ENCODE data around the gene APPL1. TPM values are rescaled to one million over a fixed set of nuclear protein-coding genes. Genes with fewer than 3 reads are reported as not detected.

Gene APPL1
- total RNA-seq, 6 donors from 2014 or later: 18.2 to 53.9 (median 35.3) TPM

DNA sequence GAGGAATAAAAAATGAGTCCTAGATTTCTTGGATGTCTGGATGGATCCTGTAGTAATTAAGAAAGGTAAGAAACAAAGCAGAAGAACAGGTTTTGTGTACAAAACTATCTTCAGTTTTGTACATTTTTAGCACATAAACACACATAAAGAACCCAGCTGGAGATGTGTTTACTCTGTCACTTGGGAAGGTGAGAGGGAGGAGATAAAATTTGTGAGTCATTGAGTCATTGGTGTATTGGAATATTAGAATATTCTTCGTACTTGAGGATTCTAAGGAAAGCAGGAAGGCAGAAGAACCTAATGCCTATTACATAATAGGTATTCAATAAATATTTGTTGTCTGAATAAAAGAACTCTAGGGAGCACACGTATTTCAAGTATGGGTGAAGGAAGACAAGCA, 17.4 kb downstream of the APPL1 start:
- TF ChIP-seq, protein P1, sequence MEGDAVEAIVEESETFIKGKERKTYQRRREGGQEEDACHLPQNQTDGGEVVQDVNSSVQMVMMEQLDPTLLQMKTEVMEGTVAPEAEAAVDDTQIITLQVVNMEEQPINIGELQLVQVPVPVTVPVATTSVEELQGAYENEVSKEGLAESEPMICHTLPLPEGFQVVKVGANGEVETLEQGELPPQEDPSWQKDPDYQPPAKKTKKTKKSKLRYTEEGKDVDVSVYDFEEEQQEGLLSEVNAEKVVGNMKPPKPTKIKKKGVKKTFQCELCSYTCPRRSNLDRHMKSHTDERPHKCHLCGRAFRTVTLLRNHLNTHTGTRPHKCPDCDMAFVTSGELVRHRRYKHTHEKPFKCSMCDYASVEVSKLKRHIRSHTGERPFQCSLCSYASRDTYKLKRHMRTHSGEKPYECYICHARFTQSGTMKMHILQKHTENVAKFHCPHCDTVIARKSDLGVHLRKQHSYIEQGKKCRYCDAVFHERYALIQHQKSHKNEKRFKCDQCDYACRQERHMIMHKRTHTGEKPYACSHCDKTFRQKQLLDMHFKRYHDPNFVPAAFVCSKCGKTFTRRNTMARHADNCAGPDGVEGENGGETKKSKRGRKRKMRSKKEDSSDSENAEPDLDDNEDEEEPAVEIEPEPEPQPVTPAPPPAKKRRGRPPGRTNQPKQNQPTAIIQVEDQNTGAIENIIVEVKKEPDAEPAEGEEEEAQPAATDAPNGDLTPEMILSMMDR (IDR thresholded peaks at IDR 0.05): no peak
- TF ChIP-seq POLR2A (IDR thresholded peaks at IDR 0.05): no peak
- TF ChIP-seq EP300 (IDR thresholded peaks at IDR 0.05): no peak
- Histone ChIP-seq H3K27ac (no peak overlapping the region), H3K4me1 (no peaks in the 10 kb centered on the region), H3K27me3 (no peaks in the 10 kb centered on the region), H3K4me3 (no peak overlapping the region), H3K36me3 (peaks cover 13 to 98% (median 36%) of the 10 kb centered on the region in 4 donors), H3K9me3 (no peaks in the 10 kb centered on the region)
- WGBS, 2 donors: 67 to 73% methylated on average over 2 of the region's 2 CpGs
- DNase-seq: no peak
- ATAC-seq (ENCODE audit: low FRiP score in 2 of 2): no peak

DNA sequence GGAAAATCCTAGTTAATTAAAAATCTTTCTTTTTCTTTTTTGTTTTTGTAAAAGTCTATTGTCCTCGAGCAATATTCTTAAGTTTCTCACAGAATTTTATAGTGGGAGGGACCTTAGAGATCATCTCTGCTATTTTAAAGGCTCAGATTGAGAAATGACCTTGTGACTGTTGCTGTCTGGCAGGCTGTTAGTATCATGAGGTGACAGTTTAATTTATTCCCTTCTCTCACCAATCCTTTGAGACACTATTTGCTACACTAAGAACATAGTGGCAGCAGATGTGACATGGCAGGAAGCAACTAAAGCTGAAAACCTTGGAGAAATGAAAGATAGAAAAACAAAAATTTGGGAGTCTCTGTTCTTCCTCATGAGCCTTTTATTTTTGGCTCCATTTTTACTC, 24.9 kb downstream of the APPL1 start:
- H3K27me3 ChIP-seq: no peaks in the 10 kb centered on the region
- peaks cover 6 to 69% (median 18%) of the 10 kb centered on the region in 4 donors for H3K36me3 ChIP-seq
- no peak overlapping the region for H3K4me3 ChIP-seq
- no peak for ATAC-seq (ENCODE audit: low FRiP score in 2 of 2)
- H3K4me1 ChIP-seq: no peaks in the 10 kb centered on the region
- DNase-seq: no peak
- no peak for TF ChIP-seq POLR2AphosphoS5 (IDR thresholded peaks at IDR 0.05)
- TF ChIP-seq, protein P1 (IDR thresholded peaks at IDR 0.05): no peak
- TF ChIP-seq EP300 (IDR thresholded peaks at IDR 0.05): no peak
- no peak for TF ChIP-seq POLR2A (IDR thresholded peaks at IDR 0.05)
- WGBS, 2 donors: 73 to 88% methylated on average over 1 of the region's 1 CpG
- H3K27ac ChIP-seq: no peak overlapping the region
- no peaks in the 10 kb centered on the region for H3K9me3 ChIP-seq

DNA sequence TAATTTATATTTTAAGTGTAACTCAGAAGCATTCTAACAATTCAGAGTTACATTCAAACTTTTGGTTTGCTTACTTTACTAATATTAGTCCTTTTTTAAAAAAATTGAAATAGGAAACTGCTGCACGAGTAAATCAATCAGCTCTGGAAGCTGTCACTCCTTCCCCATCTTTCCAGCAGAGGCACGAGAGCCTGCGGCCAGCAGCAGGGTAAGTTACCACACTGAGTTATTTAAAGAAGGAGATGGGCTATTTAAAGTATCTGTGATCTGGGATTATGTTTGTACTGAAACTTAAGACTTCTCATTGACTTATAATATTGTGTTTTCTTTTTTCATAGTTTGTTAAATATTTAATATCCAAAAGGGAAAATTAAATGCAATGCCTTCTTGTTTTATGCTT, 29.3 kb downstream of the APPL1 start:
- TF ChIP-seq EP300 (IDR thresholded peaks at IDR 0.05) (no peak), POLR2A (IDR thresholded peaks at IDR 0.05) (no peak), POLR2AphosphoS5 (IDR thresholded peaks at IDR 0.05) (no peak)
- TF ChIP-seq, protein P1 (IDR thresholded peaks at IDR 0.05): no peak
- Histone ChIP-seq H3K4me3 (no peak overlapping the region), H3K9me3 (no peaks in the 10 kb centered on the region), H3K36me3 (peaks cover 26 to 78% (median 49%) of the 10 kb centered on the region in 4 donors), H3K27me3 (no peaks in the 10 kb centered on the region), H3K4me1 (no peaks in the 10 kb centered on the region), H3K27ac (no peak overlapping the region)
- ATAC-seq (ENCODE audit: low FRiP score in 2 of 2) (no peak), DNase-seq (no peak)
- 79 to 95% methylated on average over 3 of the region's 3 CpGs for WGBS, 2 donors

DNA sequence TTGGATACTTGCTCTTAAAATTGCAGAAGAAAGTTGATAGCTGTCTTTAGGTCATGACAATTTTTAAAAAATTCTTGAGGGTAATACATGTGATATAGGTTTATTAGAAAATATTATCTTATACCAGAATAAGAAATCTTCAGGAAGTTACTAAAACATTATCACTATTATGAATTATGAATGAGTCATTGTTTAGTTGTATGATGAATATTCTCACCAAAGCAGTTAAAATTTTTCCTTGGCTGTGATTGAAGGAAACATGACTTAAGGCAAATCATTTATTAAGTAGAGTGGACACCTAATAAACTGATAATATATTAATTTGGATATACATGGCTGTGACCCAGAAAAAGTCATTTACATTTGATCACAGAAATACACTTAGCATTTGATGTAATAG, 30.1 kb downstream of the APPL1 start:
- no peak for ATAC-seq (ENCODE audit: low FRiP score in 2 of 2)

DNA sequence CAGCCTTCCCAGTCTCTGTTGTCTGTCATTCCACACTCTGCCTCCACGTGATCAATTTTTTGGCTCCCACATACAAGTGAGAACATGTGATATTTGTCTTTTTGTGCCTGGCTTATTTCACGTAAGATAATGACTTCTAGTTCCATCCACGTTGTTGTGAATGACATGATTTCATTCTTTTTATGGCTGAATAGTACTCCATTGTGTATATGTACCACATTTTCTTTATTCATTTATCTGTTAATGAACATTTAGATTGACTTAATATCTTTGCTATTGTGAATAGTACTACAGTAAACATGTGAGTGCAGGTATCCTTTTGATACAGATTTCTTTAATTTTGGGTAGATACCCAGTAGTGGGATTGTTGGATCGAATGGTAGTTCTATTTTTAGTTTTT, 33.6 kb downstream of the APPL1 start:
- TF ChIP-seq EP300 (IDR thresholded peaks at IDR 0.05) (no peak), POLR2A (IDR thresholded peaks at IDR 0.05) (no peak), POLR2AphosphoS5 (IDR thresholded peaks at IDR 0.05) (no peak)
- TF ChIP-seq, protein P1 (IDR thresholded peaks at IDR 0.05): no peak
- DNase-seq (no peak), ATAC-seq (ENCODE audit: low FRiP score in 2 of 2) (no peak)
- H3K27me3 ChIP-seq: no peaks in the 10 kb centered on the region
- H3K4me1 ChIP-seq: no peaks in the 10 kb centered on the region
- WGBS, 2 donors: 95 to 97% methylated on average over 4 of the region's 4 CpGs
- H3K4me3 ChIP-seq: no peak overlapping the region
- no peaks in the 10 kb centered on the region for H3K9me3 ChIP-seq
- no peak overlapping the region for H3K27ac ChIP-seq
- H3K36me3 ChIP-seq: peaks cover 20 to 93% (median 55%) of the 10 kb centered on the region in 4 donors

More for the DNA sequence above, 30.1 kb downstream of the APPL1 start:
- Histone ChIP-seq H3K27me3 (no peaks in the 10 kb centered on the region), H3K36me3 (peaks cover 26 to 80% (median 51%) of the 10 kb centered on the region in 4 donors), H3K4me1 (no peaks in the 10 kb centered on the region), H3K4me3 (no peak overlapping the region), H3K9me3 (no peaks in the 10 kb centered on the region), H3K27ac (no peak overlapping the region)
- TF ChIP-seq, protein P1 (IDR thresholded peaks at IDR 0.05): no peak
- TF ChIP-seq POLR2AphosphoS5 (IDR thresholded peaks at IDR 0.05) (no peak), POLR2A (IDR thresholded peaks at IDR 0.05) (no peak), EP300 (IDR thresholded peaks at IDR 0.05) (no peak)
- no peak for DNase-seq

Measured in upper lobe of left lung (tissue), 6 donors.